OCI-M2 (cell line): Measurements from ENCODE around the gene PTPRE.

ENCODE experiments used
- DNase-seq: peaks from one replicate; lab custom pipeline; 2025; ENCODE audit not compliant: unreplicated experiment; lab: John Stamatoyannopoulos, UW

The PTPRE gene

DNA sequence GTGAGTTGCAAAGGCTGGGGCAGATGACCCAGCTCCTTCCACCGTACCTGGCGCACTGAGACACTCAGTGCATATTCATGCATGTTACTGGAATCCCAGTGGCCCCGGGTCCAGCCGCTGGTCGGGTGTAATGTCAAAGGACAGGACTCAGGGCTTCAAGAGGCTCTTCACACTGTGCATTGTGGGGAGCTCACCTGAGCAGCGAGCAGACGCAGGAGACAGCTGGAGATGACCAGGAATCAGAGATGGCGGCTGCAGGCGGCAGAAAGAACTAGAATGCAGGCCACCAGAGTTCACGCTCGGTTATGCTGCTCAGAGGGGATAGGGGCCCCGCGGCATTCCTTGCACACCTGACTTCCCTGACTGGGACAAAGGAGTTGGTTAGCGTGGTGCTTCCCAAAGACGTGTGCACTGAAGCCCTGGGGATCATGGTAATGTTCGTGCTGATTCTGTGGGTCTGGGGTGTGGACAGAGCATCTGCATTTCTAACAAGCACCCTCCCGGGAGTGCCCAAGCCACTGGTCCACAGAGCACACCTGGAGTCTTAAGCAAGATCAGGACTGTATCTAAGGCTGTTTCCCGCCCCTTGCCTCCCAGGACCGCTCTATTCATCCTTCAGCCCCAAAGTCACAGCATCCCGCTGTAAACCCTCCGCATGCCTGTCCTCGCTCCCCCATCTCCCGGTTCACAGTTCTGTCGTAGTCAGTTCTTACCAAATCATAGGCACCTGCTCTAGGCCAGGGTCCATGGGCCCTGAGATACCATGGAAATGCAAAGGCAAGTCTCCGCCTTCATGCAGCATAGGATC lies 148.4 kb downstream of the PTPRE start:
- no peak for DNase-seq

DNA sequence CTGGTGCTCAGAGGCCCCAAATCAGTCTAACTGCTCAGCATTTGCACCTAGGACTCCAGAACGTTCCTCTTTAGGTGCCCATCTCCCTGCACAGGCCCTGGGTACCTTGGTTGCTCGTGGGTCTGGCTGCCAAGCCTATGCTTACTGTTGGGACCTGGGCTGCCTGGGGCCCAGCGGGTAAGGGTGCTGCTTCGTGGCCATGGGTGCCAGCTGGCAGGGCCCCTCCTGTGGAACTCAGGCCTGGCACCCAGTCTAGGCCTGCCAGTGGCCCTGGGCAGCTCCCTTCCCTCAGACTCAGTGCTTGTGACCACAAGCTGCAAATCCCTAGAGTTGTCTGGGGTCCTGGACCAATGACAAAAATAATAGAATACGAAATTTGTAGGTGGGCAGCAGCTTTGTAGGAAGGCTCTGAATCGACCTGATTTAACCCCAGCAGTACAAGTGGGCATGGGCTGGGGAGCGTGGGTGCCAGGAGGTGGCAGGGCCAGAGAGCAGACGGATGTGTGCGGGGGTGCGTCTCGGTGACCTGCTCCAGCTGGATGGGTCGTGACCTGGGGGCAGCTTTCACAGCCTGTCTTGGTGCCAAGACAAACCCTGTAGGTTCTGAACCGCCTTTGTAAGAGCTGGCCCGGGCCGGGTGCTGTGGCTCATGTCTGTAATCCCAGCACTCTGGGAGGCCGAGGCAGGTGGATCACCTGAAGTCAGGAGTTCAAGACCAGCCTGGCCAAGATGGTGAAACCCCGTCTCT lies 149.6 kb downstream of the PTPRE start:
- no peak for DNase-seq

DNA sequence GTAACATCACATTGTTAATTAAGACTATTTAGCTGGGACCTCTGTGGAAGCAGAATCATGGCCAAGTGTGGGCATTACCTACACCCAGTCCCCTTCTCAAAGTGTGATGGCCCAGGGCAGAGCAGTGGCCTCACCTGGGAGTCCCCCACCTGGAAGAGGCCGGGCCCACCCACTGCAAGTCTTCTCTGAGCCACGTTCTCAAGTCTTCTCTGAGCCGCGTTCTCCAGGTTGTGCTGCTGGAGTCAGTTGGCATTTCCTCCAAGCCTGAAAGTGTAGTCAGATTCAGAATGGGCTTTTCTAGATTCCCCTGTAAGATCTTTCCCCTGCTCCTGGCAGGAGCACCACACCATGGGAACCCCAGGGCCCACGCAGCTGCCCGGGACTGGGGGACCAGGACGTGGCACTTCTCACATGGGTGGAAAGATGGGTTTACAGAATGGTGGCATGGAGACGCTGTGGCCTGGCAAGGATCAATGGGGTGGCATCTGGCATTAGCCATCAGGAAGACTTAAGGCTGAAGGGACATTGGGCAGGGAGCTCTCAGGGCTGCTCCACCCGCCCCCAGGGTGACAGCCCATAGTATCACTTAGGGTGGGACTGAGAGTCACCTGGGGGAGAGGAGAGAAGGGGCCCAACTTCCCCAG lies 151.3 kb downstream of the PTPRE start:
- DNase-seq = no peak

DNA sequence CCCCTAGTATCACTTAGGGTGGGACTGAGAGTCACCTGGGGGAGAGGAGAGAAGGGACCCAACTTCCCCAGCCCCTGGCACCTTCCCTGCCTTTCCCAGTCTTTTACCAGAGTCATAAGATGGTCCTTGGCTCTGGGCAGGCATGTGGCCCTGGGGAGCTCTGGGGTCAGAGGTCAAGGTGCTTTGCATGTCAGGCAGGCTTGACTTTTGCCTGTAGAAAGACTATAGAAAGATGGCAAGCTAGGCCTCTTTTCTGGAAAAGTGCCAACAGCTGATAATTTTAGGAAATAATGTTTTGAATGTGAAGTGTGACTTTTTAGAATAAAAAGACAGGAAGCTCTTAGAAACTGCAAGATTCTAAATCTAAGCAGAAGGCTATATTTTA lies 151.8 kb downstream of the PTPRE start:
- no peak for DNase-seq

DNA sequence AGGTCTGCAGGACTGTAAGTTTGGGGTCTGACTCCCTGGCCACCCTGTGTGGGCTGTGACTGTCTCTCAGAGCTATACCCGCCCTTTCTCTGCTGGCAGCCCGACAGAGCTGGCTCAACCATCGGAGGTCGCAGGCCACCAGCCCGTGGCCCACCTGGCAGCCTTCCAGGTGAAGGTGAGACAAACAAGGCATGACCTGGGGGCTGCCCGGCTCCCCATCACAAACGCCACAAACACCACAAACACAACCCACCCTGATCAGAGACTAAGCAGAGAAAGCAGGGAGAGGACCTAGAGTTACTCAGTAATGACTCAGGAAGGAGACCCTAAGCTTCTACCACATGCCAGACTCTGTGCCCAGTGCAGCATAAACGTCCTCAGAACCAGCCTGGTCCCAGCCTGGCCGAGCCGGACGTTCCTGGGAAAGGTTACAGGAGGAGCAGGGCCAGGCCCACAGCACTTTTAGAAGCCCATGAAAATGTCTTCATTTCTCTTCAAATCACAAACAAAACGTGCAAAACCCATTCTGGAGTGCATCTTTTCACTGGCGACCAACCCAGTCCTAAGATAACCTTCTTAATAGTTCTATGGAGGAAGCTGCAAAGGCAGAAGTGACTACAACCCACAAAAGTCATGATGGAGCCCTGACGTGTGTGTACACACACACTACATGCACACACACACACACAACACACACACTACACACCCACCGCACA lies 152.5 kb downstream of the PTPRE start:
- no peak for DNase-seq

DNA sequence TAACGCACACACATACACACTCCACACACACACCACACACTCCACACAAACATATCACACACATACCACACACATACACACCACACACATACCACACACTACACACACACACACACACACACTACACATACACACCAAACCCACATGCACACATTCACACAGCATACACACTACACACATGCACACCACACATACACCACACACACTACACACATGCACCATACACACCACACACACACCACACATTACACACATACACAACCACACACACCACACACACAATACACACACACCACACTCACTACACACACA lies 153.0 kb downstream of the PTPRE start:
- DNase-seq = no peak

DNA sequence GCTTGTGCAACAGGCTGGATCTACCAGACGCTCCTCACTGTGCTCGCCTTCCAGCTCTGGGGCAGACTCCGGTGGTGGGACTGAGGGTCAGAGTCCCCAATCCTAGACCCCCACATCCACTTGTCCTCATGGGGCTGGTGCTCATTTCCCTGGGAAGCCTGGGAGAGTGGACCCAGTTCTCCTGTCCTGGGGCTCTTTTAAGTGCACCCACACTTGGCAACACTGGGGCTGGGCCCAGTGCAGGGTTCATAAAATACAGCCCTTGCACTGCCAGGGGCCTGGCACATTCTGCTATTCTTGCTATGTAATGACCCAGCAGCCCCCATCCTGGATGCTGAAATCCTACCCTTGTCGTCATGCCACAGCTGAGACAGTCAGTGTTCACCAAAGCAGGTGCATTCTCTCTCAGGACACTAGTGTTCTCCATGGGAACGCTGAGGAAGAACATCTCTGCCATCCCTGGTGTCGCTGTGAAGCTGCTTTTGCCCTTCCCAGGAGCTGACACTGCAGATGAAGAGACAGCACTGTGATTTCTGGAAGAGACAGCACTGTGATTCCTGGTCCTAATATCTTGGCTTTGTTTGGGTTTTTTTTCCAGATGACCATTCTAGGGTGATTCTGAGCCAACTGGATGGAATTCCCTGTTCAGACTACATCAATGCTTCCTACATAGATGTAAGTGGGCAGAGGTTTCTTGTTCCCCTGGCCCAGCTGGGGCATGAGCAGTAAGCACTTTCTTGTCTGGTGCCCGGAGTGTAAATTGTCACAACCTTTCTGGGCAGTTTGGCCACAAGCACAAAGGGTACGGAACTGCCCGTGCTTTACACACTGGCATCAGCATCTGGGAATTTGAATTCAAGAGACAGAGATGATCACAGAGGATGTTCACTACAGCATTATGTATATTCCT lies 153.7 kb downstream of the PTPRE start:
- no peak for DNase-seq

DNA sequence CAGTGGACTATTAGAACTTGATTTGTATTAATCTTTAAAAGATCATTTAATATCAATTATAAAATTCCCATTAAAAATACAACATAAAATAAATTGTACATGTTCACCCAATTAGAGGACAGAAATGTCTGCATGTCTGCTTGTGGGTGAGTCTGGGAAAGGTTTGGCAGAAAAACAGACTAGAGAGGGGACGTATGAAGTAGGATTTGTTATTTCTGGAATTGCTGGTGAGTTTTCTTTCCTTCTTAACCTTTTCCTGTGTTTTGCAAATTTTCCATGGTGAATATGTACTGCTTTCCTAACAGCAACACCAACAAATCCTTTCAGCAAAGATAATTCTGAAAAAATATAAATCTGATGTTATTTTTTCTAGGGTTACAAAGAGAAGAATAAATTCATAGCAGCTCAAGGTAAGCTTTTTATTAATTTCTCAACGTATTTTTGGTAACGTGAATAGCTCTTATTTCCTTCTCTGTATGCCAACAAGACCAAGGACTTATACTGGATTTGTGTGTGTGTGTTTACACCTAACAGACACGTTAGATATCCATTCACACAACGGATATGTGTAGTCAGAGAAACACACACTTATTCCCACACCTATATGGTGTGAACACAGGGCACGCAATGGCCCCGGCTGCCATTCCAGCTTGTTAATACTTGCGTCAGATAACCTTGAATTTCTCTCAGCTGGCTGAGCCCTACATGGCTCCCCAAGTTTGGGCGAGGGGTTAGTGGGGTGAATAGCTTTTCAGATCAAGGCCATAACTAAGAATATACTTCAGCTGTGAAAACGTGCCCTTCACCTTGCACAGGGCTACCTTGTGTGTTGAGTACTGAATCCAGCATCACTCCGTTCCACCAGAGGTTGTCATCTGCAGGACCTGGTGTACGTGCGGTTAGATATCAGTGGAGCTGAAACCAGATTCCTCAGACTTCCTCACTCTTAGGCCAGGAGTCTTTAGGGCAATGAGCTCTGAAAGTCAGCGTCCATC lies 154.7 kb downstream of the PTPRE start:
- DNase-seq = no peak

DNA sequence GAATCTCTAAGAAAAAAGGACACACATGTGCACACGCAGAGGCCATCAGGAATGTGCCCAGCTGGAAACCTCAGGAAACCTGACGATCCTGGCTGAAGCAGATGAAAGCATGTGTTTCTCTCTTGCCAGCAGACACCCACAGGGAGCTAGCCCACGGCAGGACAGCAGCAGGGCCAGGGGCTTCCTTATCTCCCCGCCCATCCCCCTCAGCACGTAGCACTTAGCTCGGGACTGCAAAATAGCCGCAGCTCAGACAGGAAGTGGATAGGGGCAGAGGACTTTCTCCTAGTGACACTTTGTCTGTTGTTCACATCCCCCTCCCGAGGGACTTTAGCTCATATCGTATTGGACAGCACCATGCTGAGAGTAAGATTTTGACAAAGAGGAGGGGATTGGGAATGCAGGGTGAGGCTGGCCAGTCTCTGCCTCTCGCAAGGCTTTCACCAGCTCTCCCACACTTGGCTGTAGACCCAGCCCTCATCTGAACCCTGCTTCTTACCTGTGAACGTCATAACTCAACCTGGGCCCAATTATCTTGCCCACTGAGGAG lies 155.5 kb downstream of the PTPRE start:
- DNase-seq = no peak

DNA sequence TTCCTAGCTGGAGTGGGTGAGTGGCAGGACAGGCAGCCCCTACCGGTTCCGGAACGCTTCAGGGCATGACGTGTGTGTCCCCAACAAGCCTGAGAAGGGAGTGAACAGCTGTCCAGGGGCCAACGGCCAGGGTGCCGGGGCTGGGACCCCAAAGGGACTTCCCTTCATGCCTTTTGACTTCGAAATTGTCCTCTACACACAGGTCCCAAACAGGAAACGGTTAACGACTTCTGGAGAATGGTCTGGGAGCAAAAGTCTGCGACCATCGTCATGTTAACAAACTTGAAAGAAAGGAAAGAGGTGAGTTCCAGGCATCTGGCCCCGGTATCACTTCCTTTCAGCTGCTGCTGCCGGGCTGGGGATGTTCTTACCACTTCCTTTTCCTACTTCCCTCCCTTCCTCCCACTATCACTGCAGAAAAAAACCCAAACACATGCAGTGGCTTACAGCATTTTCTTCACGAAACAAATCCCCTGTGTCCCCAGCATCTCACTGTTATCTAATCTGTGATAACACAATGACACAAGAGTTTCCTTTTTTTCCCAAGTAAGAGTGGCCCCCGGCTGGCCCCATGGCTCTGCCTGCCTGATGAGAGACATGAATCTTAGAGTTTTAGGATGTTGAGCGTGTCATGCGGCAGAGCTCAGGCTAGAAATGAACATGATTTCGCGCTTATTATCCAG lies 156.1 kb downstream of the PTPRE start:
- DNase-seq = no peak

DNA sequence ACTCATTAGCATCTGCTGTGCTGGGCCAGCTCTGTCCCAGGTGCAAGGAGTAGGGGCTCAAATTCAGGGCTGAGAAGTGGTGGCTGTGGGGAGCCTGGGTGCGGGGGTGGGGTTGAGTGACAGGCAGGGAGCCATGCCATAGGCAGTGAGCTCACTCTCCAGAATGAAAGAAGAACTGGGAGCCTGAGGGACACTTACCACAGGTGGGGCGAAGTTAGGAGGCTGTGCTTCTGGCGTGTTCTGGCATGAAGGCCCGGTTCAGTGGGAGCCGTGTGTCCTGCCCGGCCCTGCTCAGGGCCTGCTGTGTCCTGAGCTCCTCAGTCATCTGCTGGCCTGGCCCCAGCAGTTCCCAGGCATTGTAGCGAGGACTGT lies 156.8 kb downstream of the PTPRE start:
- no peak for DNase-seq

DNA sequence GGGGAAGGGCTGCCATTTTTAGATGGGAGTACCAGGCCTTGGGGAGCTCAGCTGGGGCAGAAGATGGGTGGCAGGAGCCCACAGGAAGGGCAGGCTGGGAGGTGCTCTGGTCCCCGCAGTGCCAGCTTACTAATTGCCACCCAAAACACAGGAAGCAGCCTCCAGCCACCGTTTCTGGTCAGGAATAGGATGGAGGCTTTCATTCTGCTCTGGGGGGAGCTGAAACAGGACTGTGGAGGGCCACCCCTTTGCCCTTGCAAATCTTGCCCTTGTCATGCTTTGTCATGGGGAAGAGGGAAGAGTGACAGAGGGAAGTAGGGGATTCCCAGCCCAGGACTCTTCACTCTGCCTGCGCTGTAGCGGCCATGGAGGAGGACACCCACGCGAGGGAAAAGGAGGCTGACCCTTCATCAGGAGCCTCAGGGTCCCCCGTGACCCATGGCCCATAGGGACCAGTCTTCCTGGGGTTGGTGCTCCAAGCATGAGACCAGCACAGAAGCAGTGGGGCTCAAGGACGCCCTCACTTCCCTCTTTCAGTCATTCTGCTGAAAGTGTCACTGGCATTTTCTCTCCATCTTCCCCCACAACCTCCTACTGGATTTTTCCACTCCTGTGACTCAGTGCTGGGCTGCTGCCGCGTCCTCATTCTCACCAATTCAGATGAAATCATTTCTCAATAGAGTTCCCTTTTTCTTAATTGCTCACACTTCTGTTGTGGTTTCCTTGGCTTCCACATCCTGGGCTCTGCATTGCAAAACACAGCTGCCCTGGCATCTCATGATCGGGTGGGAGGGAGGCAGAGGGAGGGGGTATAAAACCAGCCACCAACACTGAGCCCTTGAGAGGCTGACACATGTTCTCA lies 157.4 kb downstream of the PTPRE start:
- no peak for DNase-seq

DNA sequence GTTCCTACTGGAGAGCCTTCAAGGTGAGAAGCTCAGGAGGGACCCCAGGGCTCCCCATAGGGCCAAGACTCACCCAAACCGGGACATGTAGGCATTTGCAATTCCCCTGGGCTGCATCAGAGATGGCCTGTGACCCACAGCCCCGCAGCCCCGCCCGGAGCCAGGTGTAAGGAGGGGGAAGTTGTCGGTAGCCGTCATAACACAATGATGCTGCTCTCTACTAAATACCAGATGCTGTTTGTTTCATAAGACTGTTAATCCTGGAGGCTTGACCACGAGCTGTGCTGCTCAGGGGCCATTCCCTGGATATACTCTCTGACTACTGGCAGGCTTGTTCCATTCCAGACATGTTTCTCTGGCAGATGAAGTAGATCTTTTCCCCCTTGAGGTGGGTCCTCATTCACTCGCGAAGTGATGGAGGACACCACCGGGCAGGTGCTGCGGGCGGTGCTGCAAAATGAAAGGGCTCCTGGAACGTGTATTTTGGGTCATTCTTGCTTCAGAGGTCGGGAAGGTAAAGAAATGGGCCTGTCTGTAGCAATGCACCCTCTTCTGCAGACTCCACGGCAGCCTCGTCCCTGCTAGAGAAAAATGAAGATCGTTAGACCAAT lies 158.2 kb downstream of the PTPRE start:
- DNase-seq = no peak

DNA sequence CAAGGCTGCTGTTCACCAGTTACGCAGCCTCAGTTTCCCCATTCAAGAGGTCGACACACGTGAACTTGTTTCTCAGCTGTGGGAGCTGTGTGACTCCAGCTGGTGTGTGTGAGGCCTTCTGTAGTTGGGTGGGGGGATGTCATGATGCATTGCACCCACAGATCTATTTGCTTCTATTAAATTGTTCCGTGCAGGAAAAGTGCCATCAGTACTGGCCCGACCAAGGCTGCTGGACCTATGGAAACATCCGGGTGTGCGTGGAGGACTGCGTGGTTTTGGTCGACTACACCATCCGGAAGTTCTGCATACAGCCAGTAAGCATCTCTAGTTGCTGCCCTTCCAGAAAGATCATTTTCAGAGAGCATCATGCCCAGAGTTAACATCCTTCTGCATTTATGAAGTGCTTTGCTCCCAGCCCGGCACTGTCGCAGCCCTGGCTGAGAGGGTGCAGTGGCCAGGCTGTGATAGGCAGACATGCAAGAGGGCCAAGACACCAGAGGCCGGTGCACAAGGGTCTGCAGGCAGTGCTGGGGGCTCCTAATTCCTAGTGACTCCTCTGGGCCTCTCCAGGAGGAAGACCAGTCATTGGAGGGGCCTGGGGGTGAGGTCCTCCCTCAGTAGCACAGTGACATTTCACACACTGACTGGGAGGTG lies 159.1 kb downstream of the PTPRE start:
- DNase-seq = no peak

DNA sequence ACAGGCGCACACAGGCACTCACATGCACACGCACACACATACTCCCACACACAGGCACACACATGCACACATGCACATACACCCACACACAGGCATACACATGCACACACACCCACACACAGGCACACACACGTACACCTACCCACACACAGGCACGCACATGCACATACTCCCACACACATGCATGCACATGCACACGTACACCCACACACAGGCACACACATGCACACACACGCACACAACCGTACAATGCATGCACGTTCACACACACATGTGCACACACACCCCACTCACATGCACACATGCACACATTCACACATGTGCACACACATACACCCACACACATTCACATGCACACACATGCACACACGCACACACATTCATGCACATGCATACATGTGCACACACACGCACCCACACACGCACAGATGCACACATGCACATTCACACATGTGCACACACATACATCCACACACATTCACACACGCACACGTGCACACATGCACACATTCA lies 160.0 kb downstream of the PTPRE start:
- no peak for DNase-seq

DNA sequence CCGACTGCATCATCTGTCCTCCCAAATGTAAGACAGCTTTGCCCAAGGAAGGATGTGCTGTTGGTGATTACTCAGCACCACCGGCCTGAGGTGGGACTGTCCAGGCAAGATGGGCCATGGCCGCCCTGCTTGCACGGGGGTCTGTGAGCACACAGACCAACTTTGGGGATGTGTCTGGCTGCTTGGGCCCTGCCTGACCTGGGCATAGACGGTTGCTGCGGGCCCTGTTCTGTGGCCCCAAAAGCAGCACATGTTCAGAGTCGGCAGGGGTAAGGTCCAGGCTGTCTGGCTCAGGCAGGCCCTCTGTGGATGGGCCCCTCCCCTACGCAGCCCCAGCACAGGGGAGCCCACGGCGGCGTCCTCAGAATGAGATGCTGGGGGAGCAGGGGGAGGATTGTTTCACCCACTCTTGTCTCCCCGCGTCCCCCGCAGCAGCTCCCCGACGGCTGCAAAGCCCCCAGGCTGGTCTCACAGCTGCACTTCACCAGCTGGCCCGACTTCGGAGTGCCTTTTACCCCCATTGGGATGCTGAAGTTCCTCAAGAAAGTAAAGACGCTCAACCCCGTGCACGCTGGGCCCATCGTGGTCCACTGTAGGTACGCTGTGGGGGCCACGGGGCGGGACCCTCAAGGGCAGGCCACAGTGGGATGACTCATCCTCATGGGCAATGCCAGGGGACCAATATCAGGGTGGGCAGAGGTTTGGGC lies 160.9 kb downstream of the PTPRE start:
- DNase-seq = no peak
